Bone marrow (tissue), 2 donors: ENCODE measurements around the gene C11orf97.
A peak's percentile ranks its signal among the peaks of the same experiment; 100 is the strongest.
"Not testable (repeated sequence)": the region's sequence is repeated elsewhere in the genome, so short reads cannot be mapped to it uniquely, and the experiment has no call there.

Experiments
- DNase-seq, 2 donors: peaks; one replicate each; lab custom pipeline; 2025; lab: John Stamatoyannopoulos, UW

The C11orf97 gene

GRCh38 chr11:94557992-94558391 is 45.7 kb downstream of the C11orf97 start:
- no peak for DNase-seq

GRCh38 chr11:94558468-94558867 is 46.2 kb downstream of the C11orf97 start:
- DNase-seq, result peak in 1 of 2 donors; percentile 58

- DNase-seq, result no peak
These were observed 46.7 kb downstream of the C11orf97 start for GRCh38 chr11:94558932-94559331.

- no peak for DNase-seq
These were observed 47.1 kb downstream of the C11orf97 start for GRCh38 chr11:94559361-94559760.

- DNase-seq, result no peak
These were observed 48.6 kb downstream of the C11orf97 start for GRCh38 chr11:94560834-94561233.

- DNase-seq, result peak in 1 of 2 donors; percentile 61
These were observed 51.1 kb downstream of the C11orf97 start for GRCh38 chr11:94563176-94563847.

GRCh38 chr11:94563848-94564467 is 51.7 kb downstream of the C11orf97 start:
- DNase-seq, result no peak

GRCh38 chr11:94567181-94567670 is 55.0 kb downstream of the C11orf97 start, which contains the start of gene PIWIL4:
PIWIL4 (plus strand) TSS chr11:94567368; CDS start chr11:94567519, 151 bp downstream.
- no peak for DNase-seq

- DNase-seq, result no peak
These were observed 55.9 kb downstream of the C11orf97 start for GRCh38 chr11:94568200-94568599.

GRCh38 chr11:94568717-94569116 is 56.5 kb downstream of the C11orf97 start:
- DNase-seq, result no peak

- not testable (repeated sequence) for DNase-seq
These were observed 60.7 kb downstream of the C11orf97 start for GRCh38 chr11:94572975-94573374.

GRCh38 chr11:94574193-94574961 is 62.1 kb downstream of the C11orf97 start:
- peak; percentile 3 to 27 for DNase-seq

GRCh38 chr11:94576306-94576705 is 64.0 kb downstream of the C11orf97 start:
- no peak for DNase-seq

- no peak for DNase-seq
These were observed 65.6 kb downstream of the C11orf97 start for GRCh38 chr11:94577841-94578240.
